Measurements from ENCODE around the gene MAML3. TPM values are rescaled to one million over a fixed set of nuclear protein-coding genes. Genes with fewer than 3 reads are reported as not detected.

The MAML3 gene
- total RNA-seq, 1 donor from 2014 or later = 7.3 TPM

DNA sequence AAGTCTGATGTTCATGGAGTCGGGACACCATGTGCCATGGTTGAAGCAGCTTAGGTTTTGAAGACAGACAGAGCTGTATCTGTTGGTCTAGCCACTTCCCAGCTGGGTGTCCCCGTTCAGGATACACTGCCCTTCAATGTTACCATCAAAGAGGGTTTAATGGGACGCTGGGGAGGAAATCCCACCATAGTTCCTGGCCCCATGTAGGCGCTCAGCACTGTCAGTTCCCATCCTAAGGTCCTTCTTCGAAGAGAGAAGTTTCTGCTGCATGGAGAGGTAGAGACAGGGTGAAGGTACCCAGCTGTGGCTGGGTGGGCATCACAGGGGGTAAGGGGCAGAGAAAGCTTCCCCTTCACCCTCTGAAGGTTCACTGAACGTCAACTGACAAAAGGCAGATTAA is 484.6 kb downstream of the MAML3 start:
- no peak for DNase-seq (ENCODE audit: low spot score)

DNA sequence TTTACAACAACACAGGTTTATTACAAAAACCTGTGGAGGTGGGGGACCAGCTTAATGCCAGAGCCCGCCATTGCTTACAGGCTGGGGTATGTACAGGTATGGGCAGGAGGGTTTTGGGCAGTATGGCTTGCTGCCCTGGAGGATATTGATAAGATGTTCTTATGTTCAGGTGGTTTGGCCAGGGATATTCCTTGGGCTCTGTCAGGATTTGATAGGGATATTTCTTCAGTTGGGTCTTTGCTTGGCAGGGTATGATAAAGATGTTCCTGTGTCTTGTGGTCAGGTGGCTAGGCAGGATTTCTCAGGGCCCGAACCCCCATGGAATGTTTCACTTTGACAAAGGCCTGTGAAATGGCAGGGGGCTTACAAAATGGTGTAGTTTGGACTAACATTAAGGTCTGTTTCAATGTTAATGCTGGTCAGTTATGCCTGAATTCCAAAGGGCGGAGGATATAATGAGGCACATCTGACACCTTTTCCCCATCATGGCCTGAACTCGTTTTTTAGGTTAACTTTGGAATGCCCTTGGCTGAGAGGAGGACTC is 485.3 kb downstream of the MAML3 start:
- DNase-seq (ENCODE audit: low spot score) = no peak

DNA sequence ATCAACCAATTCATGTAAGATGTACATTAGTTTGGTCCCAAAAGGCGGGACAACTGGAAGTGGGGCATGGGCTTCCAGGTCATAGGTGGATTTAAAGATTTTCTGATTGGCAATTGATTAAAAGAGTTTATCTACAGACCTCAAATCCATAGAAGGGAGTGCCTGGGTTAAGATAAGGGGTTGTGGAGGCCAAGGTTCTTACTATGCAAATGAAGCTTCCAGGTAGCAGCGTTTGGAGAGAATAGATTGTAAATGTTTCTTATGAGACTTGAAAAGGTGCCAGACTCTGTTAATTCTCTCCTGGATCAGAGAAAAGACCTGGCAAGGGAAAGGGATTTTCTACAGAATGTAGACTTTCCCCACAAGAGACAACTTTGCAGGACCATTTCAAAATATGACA is 485.9 kb downstream of the MAML3 start:
- no peak for DNase-seq (ENCODE audit: low spot score)

Other genes starting within 250 kb of the MAML3 start
- gene SCOC, start 219.5 kb upstream of the MAML3 start, total RNA-seq = 38.1 TPM